CD4-positive, alpha-beta T cell treated with Interferon gamma for 1 hour (primary cell): Measurements from ENCODE around the gene CLCN2.
A peak's percentile ranks its signal among the peaks of the same experiment; 100 is the strongest.

Source experiments
- DNase-seq: peaks from one replicate; pipeline ENCODE4 v3.0.0-alpha.2; 2020

Gene CLCN2

GRCh38 chr3:184321666-184322065, 39.7 kb downstream of the CLCN2 start:
- DNase-seq: no peak

DNA sequence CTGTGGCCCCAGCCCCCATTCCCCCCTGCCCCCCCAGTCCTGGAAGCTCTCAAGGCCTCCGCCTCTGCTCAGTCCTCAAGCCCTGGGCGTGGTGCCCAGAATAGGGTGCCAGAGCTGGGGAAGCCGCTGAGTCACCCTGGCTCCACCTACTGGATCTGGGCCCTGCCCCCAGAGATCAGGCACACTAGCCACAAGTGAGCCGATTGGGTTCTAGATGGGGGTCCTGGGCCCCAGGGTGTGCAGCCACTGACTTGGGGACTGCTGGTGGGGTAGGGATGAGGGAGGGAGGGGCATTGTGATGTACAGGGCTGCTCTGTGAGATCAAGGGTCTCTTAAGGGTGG, 41.3 kb downstream of the CLCN2 start:
- peak; percentile 61 for DNase-seq

GRCh38 chr3:184317201-184317600, 44.2 kb downstream of the CLCN2 start:
- no peak for DNase-seq

DNA sequence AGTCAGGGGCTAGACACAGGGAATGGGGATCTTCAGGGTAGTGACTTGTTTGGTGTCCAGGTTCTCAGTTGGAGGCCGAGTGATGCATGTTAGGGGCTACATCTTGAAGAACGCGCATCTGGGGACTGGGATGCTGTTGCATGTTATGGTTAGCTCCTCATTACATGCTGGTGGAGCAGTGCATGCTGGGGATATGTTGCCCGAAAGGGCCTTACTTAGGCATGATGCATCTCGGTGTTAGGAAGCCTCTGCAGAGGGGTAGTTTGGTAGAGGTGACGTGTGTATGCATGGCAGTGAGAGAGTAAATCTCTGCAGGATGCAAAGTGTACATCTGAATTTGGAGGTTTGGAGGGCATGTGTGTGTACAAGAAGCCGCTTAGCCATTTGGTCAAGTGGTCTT, 44.6 kb downstream of the CLCN2 start:
- DNase-seq: no peak

DNA sequence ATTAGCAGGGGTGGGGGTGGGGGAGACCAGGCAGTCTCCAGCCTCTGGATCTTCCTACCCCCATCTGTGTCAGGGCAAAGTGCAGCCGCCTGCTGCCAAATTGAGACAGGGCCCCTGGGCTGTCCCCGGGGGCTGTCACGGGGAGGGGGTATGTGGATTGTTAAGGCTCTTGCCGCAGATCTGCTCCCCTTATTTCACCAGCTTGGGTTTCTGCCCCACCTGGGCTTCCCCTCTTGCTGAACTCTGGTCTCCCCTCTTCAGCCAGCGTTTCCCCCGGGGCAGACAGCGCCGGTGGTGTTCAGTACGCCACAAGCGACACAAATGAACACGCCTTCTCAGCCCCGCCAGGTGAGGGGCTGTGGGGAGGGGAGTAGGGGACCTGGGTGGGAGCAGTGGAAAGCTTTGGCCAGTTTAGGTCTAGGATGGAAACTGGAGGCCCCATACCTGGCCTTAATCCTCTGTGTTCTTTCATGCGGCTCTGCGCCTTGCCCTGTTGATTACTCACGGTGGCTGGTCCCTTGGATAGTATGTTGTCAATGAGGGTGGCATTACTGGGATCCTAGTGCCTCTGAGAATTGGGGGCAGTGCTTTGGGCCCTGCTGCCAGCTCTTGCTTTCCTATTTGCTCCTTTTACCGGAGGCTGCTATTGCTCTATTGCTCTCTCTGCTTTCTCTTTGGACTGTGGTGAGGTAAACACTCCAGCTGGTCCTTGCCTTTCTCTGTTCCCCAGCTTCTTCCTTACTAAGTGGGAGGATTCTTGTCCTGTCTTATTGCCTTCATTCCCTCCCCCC, 45.3 kb downstream of the CLCN2 start:
- no peak for DNase-seq

GRCh38 chr3:184315543-184315867, 45.9 kb downstream of the CLCN2 start:
- no peak for DNase-seq

GRCh38 chr3:184314700-184315542, 46.5 kb downstream of the CLCN2 start:
- peak; percentile 75 for DNase-seq

GRCh38 chr3:184314363-184314699, 47.1 kb downstream of the CLCN2 start, which contains the start of gene EIF4G1:
Gene EIF4G1, plus strand, starts transcription at chr3:184314606. Its CDS starts 1,191 bp downstream, at chr3:184315797.
- DNase-seq: peak; percentile 94

DNA sequence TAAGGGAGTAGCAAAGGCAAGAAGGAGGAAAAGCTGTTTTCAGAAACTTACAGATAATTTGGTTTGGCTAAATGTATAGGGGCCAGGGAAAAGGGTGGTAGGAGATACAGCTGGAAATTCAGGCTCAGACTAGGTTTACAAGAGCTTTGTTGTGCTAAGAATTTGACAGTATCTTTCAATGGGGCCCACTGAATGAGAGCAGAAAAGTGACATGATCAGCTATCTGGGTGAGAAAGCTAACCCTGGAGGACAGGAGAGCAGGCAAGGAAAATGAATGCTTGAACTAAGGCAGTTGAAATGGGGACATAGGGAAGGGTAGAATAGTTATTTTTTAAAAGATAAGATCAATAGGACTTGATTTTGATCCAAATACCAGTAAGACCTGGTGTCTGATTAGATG, 49.8 kb downstream of the CLCN2 start:
- no peak for DNase-seq

- DNase-seq: no peak
Observed at GRCh38 chr3:184308744-184309143, 52.7 kb downstream of the CLCN2 start.

DNA sequence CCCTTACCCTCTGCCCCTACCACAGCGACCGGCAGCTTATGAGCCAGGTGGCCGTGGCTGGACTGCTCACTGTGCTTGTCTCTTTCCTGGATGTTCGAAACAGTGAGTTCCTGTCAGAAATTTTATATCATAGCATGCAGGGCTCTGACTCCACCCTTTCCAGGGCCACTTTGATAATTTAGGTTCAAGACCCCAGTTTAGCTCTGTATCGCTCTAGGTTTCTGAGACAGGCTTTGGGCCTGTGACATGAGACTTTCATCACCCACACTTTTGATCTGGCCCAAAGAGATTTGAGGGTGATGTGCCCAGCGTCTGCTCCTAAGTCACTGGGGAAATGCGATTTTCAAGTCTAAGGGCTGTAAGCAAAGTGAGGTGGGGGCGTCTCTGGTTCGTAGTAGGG, 53.5 kb downstream of the CLCN2 start:
- no peak for DNase-seq

DNA sequence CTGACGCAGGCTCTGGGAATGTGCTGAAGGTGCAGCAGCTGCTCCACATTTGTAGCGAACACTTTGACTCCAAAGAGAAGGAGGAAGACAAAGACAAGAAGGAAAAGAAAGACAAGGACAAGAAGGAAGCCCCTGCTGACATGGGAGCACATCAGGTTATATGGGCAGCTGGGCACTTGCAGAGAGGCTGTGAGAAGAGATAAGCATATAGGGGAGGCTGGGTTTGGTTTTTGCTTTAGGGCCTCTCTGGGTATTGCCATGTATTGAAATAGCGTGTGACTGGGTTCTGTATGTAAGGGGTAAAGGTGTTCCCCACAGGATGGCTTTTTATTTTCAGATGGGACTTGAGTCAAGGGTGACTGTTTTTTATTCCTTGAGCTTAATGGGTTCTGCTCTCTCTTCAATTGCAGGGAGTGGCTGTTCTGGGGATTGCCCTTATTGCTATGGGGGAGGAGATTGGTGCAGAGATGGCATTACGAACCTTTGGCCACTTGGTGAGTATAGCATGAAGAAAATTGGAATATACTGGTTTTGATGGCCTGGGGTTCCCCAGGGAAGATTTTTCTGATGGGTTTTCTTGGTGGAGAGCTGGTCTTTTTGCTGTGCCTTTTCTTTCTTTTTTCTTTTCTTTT, 54.9 kb downstream of the CLCN2 start:
- DNase-seq: no peak

GRCh38 chr3:184305577-184305976, 55.8 kb downstream of the CLCN2 start:
- DNase-seq: no peak

DNA sequence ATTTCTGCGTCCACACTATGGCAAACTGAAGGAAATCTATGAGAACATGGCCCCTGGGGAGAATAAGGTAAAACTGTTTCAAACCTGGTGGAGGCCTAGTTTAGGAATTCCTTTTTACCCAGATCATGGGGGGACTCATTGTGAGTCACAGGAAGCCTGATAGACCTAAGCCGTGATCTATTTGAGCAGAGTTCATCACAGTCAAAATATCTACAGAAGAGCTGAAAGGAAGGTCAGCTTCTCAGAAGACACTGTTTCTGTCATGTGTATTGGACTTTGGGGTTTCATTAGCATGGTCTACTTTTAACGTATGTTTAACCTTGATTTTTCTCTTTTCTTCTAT, 61.1 kb downstream of the CLCN2 start:
- no peak for DNase-seq

- no peak for DNase-seq
Observed at GRCh38 chr3:184299488-184300377, 61.7 kb downstream of the CLCN2 start.

GRCh38 chr3:184298759-184299487, 62.5 kb downstream of the CLCN2 start, which contains the start of gene PSMD2:
Gene PSMD2, plus strand, starts transcription at chr3:184299241. Its CDS starts 26 bp downstream, at chr3:184299267.
- peak; percentile 97 for DNase-seq

DNA sequence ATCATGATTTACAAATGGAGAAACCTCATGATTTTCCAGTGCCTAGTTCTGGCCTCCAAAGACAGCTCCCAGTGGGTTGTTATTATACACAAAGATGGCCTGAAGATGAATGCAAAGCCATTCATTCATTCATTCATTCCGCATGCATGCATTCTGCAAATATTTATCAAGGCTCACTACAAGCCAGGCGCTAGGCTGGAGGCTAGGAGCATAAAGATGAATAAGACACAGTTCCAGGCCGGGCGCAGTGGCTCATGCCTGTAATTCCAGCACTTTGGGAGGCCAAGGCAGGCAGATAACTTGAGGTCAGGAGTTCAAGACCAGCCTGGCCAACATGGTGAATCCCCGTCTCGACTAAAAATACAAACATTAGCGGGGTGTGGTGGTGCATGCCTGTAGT, 64.8 kb downstream of the CLCN2 start:
- no peak for DNase-seq
